ENCODE data around the gene DHRS3.

DNA sequence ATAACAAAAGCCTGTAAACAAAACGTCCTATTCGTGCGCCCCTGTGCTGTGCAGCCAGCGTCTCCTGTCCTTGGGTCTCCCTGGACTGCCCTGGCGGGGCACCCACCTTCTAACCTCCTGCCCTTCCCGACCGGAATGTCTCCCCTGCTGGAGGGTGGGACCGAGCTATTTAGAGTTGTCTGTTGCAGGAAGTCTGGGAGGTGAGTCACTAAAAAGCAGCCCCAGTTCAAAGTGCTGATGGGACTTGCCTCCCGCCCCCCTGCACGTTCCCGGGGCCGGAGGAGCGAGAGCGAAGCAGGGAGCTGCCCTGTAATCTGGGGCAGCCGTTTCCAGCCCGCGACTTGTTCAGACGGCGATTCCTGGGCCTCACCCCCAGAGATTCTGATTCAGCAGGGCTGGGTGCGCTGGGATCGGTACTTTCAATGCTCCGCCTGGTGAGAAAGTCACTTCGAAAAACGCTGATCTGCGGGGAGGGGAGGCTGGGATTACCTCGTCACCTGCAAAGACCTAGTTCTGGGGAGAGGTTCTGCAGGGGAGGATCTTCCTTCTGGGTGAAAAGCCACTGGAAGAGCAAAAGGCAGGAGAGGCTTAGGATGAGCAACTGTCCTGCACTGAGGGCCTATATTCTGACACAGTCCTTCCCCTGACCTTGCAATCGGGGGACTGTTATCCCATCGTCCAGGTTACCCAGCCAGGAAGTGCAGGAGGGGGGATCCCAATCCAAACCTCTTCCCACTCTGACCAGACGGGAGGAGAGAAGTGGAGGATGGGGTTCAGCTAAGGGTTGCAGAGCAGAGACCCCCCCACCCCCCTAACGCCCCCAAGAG is 1.2 kb upstream of the DHRS3 start:
- TF ChIP-seq, protein P1, sequence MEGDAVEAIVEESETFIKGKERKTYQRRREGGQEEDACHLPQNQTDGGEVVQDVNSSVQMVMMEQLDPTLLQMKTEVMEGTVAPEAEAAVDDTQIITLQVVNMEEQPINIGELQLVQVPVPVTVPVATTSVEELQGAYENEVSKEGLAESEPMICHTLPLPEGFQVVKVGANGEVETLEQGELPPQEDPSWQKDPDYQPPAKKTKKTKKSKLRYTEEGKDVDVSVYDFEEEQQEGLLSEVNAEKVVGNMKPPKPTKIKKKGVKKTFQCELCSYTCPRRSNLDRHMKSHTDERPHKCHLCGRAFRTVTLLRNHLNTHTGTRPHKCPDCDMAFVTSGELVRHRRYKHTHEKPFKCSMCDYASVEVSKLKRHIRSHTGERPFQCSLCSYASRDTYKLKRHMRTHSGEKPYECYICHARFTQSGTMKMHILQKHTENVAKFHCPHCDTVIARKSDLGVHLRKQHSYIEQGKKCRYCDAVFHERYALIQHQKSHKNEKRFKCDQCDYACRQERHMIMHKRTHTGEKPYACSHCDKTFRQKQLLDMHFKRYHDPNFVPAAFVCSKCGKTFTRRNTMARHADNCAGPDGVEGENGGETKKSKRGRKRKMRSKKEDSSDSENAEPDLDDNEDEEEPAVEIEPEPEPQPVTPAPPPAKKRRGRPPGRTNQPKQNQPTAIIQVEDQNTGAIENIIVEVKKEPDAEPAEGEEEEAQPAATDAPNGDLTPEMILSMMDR (IDR thresholded peaks at IDR 0.05): peak in 1 of 7 experiments; percentile 6
- TF ChIP-seq POLR2A (IDR thresholded peaks at IDR 0.05): peak in 1 of 3 donors; percentile 23

Data from body of pancreas (tissue), 4 donors.